ENCODE data around the gene APLP2. TPM values are rescaled to one million over a fixed set of nuclear protein-coding genes. Genes with fewer than 3 reads are reported as not detected.

The APLP2 gene
- total and polyA plus RNA-seq, 2 of the 4 experiments (the other 2 are of a cell fraction), result 127 to 235 TPM

DNA sequence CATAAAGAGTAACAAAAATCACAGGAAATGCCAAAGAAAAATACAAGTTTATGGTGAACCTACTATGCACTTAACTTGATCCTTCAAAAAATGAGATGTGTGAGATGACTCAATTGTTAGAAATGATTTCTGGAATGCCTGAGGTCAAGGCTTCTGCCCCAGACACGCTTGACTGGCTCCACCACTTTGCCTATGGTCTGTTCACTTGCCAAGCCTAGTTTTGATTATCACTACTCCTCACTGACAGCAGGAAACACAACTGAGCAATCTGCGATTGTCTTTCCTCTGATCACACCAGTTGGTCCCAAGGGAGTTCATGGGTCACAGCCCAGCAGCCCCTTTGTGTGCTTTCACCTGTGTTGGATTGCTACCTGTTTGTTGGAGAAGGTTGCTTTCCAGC lies 46.5 kb upstream of the APLP2 start:
- peak overlapping the region; percentile 64 for H2AFZ ChIP-seq (replicated peaks; ENCODE audit: low read length, poor library complexity)
- CTCF ChIA-PET, result interaction anchor here (0.6 kb wide), 1 partner anchor 92 kb away, joined by 3 read pairs; no protein-coding TSS in a partner anchor
- peak overlapping the region; percentile 12; the same call in 1 of the 2 replicates for H2BK120ac ChIP-seq (ENCODE audit: low read depth, low read length)
- peak overlapping the region; percentile 10; the same call in 1 of the 2 replicates for H2AK5ac ChIP-seq (ENCODE audit: low read depth, low read length)
- H3K79me1 ChIP-seq (ENCODE audit: low read depth in 1 of 2, low read length in 2 of 2), result no peaks in the 10 kb centered on the region
- dilution Hi-C loops (cut with HindIII; ENCODE audit: low sequenced_read_pairs, unreplicated experiment), result no loop called here
- no peak overlapping the region for H4K91ac ChIP-seq (ENCODE audit: insufficient read depth, low read depth, low read length)
- in situ Hi-C loops (cut with MboI; ENCODE audit: low sequenced_read_pairs), result no loop called here
- no peak overlapping the region; a peak in 1 of 4 replicates for H4K8ac ChIP-seq (ENCODE audit: low read depth in 2 of 2, low read length in 2 of 2)
- H2BK5ac ChIP-seq (ENCODE audit: low read depth, low read length, poor library complexity, severe bottlenecking), result no peak overlapping the region
- no CpG with 5 or more reads among the region's 2 CpGs for WGBS, 2 experiments (ENCODE audit: extremely low coverage in 2 of 2, insufficient read length in 1 of 2)
- H3K27ac ChIP-seq (ENCODE audit: insufficient read depth, low read length), result no peak overlapping the region
- H2BK20ac ChIP-seq (ENCODE audit: low read depth, low read length), result peak overlapping the region; percentile 49; the same call in 1 of the 2 replicates
- peak overlapping the region; percentile 62 for H3K4me2 ChIP-seq (ENCODE audit: low read depth, low read length)
- H2AK9ac ChIP-seq (replicated peaks; ENCODE audit: low read depth, low read length, poor library complexity), result no peak overlapping the region
- TF ChIP-seq FOS (IDR thresholded peaks at IDR 0.05; ENCODE audit: low read depth, low read length), result no peak
- no peak for TF ChIP-seq BHLHE40 (IDR thresholded peaks at IDR 0.05; ENCODE audit: low read depth, low read length)
- TF ChIP-seq NFE2L2 (IDR thresholded peaks at IDR 0.05; ENCODE audit: low read depth, low read length), result no peak
- no peak for TF ChIP-seq CEBPB (IDR thresholded peaks at IDR 0.05; ENCODE audit: low read depth, low read length)
- TF ChIP-seq, protein P1, sequence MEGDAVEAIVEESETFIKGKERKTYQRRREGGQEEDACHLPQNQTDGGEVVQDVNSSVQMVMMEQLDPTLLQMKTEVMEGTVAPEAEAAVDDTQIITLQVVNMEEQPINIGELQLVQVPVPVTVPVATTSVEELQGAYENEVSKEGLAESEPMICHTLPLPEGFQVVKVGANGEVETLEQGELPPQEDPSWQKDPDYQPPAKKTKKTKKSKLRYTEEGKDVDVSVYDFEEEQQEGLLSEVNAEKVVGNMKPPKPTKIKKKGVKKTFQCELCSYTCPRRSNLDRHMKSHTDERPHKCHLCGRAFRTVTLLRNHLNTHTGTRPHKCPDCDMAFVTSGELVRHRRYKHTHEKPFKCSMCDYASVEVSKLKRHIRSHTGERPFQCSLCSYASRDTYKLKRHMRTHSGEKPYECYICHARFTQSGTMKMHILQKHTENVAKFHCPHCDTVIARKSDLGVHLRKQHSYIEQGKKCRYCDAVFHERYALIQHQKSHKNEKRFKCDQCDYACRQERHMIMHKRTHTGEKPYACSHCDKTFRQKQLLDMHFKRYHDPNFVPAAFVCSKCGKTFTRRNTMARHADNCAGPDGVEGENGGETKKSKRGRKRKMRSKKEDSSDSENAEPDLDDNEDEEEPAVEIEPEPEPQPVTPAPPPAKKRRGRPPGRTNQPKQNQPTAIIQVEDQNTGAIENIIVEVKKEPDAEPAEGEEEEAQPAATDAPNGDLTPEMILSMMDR (conservative IDR thresholded peaks at IDR 0.05; ENCODE audit: low read depth, low read length), result no peak
- TF ChIP-seq, protein P2, sequence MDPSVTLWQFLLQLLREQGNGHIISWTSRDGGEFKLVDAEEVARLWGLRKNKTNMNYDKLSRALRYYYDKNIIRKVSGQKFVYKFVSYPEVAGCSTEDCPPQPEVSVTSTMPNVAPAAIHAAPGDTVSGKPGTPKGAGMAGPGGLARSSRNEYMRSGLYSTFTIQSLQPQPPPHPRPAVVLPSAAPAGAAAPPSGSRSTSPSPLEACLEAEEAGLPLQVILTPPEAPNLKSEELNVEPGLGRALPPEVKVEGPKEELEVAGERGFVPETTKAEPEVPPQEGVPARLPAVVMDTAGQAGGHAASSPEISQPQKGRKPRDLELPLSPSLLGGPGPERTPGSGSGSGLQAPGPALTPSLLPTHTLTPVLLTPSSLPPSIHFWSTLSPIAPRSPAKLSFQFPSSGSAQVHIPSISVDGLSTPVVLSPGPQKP (IDR thresholded peaks at IDR 0.05; ENCODE audit: borderline replicate concordance, low read depth, low read length), result no peak
- no peak for TF ChIP-seq SMC3 (IDR thresholded peaks at IDR 0.05; ENCODE audit: low read depth, low read length)
- no peak for TF ChIP-seq MAFK (IDR thresholded peaks at IDR 0.05; ENCODE audit: low read depth, low read length)
- TF ChIP-seq RCOR1 (IDR thresholded peaks at IDR 0.05; ENCODE audit: insufficient replicate concordance, low read length), result no peak
- TF ChIP-seq CHD1 (IDR thresholded peaks at IDR 0.05; ENCODE audit: low read depth, low read length), result no peak
- TF ChIP-seq MAZ (IDR thresholded peaks at IDR 0.05; ENCODE audit: borderline replicate concordance, low read depth, low read length), result no peak
- no peak for TF ChIP-seq RFX5 (IDR thresholded peaks at IDR 0.05; ENCODE audit: low read depth, low read length)
- TF ChIP-seq, protein P3, sequence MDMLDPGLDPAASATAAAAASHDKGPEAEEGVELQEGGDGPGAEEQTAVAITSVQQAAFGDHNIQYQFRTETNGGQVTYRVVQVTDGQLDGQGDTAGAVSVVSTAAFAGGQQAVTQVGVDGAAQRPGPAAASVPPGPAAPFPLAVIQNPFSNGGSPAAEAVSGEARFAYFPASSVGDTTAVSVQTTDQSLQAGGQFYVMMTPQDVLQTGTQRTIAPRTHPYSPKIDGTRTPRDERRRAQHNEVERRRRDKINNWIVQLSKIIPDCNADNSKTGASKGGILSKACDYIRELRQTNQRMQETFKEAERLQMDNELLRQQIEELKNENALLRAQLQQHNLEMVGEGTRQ (IDR thresholded peaks at IDR 0.05; ENCODE audit: low read depth, low read length), result no peak
- no peak for TF ChIP-seq POLR2A (IDR thresholded peaks at IDR 0.05; ENCODE audit: low read depth, low read length)
- TF ChIP-seq MXI1 (IDR thresholded peaks at IDR 0.05; ENCODE audit: borderline replicate concordance, low read depth, low read length), result no peak
- H3K4ac ChIP-seq (ENCODE audit: low read depth, low read length), result 0 out of 2 replicates have a peak overlapping the region, but pooled peaks have one; percentile 37
- intact Hi-C loops (cut with micrococcal nuclease), result no loop called here
- peak; percentile 48 for DNase-seq
- H3K4me3 ChIP-seq (ENCODE audit: insufficient read depth, low read depth, low read length), result no peak overlapping the region
- peaks cover 4% of the 10 kb centered on the region for H3K4me1 ChIP-seq (ENCODE audit: control insufficient read depth, insufficient read depth, low read length)
- H3K18ac ChIP-seq (ENCODE audit: low read depth, low read length), result no peak overlapping the region
- ATAC-seq (ENCODE audit: low read depth), result peak; percentile 80
- no peaks in the 10 kb centered on the region for H3K27me3 ChIP-seq (ENCODE audit: control insufficient read depth, insufficient read depth, low read length)
- no peak overlapping the region for H4K5ac ChIP-seq (ENCODE audit: low read depth, low read length)
- POLR2A ChIA-PET (ENCODE audit: unreplicated experiment), result no interaction called here
- H3K23ac ChIP-seq (ENCODE audit: low read depth, low read length), result peak overlapping the region; percentile 60; the same call in 1 of the 2 replicates
- no peaks in the 10 kb centered on the region for H3K9me3 ChIP-seq (ENCODE audit: control insufficient read depth, insufficient read depth, low read length)
- H3K14ac ChIP-seq (replicated peaks; ENCODE audit: low read depth, low read length), result 0 out of 2 replicates have a peak overlapping the region, but pooled peaks have one; percentile 12
- peaks cover 2% of the 10 kb centered on the region; the same call in 1 of the 2 replicates for H3K9me1 ChIP-seq (ENCODE audit: insufficient read depth, low read length)
- BruUV-seq (replicated peaks), result no TSS peak
- H3K9ac ChIP-seq (ENCODE audit: low read depth, low read length), result no peak overlapping the region
- H2BK15ac ChIP-seq (ENCODE audit: low read depth, low read length), result no peak overlapping the region; the same call in 2 of the 3 replicates
- no peak overlapping the region for H3K56ac ChIP-seq (ENCODE audit: extremely low read depth, insufficient read depth, low read length)
- no peaks in the 10 kb centered on the region for H3K36me3 ChIP-seq (ENCODE audit: control insufficient read depth, insufficient read depth, low read length)
- H4K20me1 ChIP-seq (ENCODE audit: insufficient read depth, low read length), result no peaks in the 10 kb centered on the region
